Measurements from ENCODE around the gene ATG2A. TPM values are rescaled to one million over a fixed set of nuclear protein-coding genes. Genes with fewer than 3 reads are reported as not detected.

Gene ATG2A
- total and polyA plus RNA-seq, 9 of the 15 experiments (the other 6 are each of a cell fraction or from before 2014, with no cell fraction given) = 0.25 to 45.9 (median 5.2) TPM

GRCh38 chr11:64871492-64871891 lies 45.5 kb downstream of the ATG2A start:
- H2AFZ ChIP-seq (ENCODE audit: low read depth, low read length) = no peak overlapping the region
- BruUV-seq (replicated peaks) = no TSS peak
- 36% methylated on average over 3 of the region's 3 CpGs for WGBS (ENCODE audit: insufficient coverage, low coverage, missing lambda C conversion rate)
- no peaks in the 10 kb centered on the region; a peak in 1 of 5 replicates for H3K27me3 ChIP-seq (ENCODE audit: control insufficient read depth in 2 of 2, insufficient read depth in 2 of 2, low read length in 2 of 2)
- CTCF ChIA-PET (ENCODE audit: low intra/inter-chr PET ratio) = no interaction called here
- intact Hi-C loops (cut with micrococcal nuclease) (loop anchor here (2.0 kb wide), 1 partner anchor 17 kb away; no protein-coding TSS in a partner anchor), in situ Hi-C loops (cut with MboI) (no loop called here)
- peak overlapping the region; percentile 66; the same call in 2 of the 3 replicates for H3K27ac ChIP-seq (ENCODE audit: extremely low read depth, low read depth, low read length)
- peaks cover 40 to 62% of the 10 kb centered on the region in 2 experiments for H3K4me1 ChIP-seq (replicated peaks in 1 of 2; ENCODE audit: control insufficient read depth in 2 of 2, insufficient read depth in 2 of 2, low read length in 2 of 2)
- H3K9me1 ChIP-seq (ENCODE audit: control insufficient read depth, insufficient read depth, low read length) = no peaks in the 10 kb centered on the region
- peaks cover 69% of the 10 kb centered on the region; the same call in 2 of the 3 replicates for H3K36me3 ChIP-seq (ENCODE audit: control insufficient read depth, insufficient read depth, low read length)
- H3K4me3 ChIP-seq = no peak overlapping the region
- H3K9ac ChIP-seq (ENCODE audit: insufficient read depth in 1 of 2, low read depth in 2 of 2, low read length in 2 of 2) = peak overlapping the region in 1 of 2 experiments; percentile 86; a peak in 2 of 4 replicates
- H3K4me2 ChIP-seq (ENCODE audit: insufficient read depth, low read length) = peak overlapping the region; percentile 62
- peaks cover 15% of the 10 kb centered on the region; the same call in 1 of the 2 replicates for H4K20me1 ChIP-seq (replicated peaks; ENCODE audit: control insufficient read depth, insufficient read depth, low read length)
- DNase-seq (ENCODE audit: extremely low read depth in 1 of 4, low spot score in 3 of 4) (no peak), ATAC-seq (no peak; the same call in 2 of the 3 replicates), FAIRE-seq (no peak)
- POLR2A ChIA-PET = no interaction called here
- TF ChIP-seq CREBBP (IDR thresholded peaks at IDR 0.05; ENCODE audit: low read depth, low read length) = no peak
- TF ChIP-seq, protein P1, sequence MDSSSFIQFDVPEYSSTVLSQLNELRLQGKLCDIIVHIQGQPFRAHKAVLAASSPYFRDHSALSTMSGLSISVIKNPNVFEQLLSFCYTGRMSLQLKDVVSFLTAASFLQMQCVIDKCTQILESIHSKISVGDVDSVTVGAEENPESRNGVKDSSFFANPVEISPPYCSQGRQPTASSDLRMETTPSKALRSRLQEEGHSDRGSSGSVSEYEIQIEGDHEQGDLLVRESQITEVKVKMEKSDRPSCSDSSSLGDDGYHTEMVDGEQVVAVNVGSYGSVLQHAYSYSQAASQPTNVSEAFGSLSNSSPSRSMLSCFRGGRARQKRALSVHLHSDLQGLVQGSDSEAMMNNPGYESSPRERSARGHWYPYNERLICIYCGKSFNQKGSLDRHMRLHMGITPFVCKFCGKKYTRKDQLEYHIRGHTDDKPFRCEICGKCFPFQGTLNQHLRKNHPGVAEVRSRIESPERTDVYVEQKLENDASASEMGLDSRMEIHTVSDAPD (CRISPR knock-in tag; IDR thresholded peaks at IDR 0.05) = no peak
- TF ChIP-seq ZNF146 (CRISPR knock-in tag; IDR thresholded peaks at IDR 0.05; ENCODE audit: unreplicated experiment) = no peak
- no peak for TF ChIP-seq ZNF444 (CRISPR knock-in tag; IDR thresholded peaks at IDR 0.05)
- TF ChIP-seq, protein P2, sequence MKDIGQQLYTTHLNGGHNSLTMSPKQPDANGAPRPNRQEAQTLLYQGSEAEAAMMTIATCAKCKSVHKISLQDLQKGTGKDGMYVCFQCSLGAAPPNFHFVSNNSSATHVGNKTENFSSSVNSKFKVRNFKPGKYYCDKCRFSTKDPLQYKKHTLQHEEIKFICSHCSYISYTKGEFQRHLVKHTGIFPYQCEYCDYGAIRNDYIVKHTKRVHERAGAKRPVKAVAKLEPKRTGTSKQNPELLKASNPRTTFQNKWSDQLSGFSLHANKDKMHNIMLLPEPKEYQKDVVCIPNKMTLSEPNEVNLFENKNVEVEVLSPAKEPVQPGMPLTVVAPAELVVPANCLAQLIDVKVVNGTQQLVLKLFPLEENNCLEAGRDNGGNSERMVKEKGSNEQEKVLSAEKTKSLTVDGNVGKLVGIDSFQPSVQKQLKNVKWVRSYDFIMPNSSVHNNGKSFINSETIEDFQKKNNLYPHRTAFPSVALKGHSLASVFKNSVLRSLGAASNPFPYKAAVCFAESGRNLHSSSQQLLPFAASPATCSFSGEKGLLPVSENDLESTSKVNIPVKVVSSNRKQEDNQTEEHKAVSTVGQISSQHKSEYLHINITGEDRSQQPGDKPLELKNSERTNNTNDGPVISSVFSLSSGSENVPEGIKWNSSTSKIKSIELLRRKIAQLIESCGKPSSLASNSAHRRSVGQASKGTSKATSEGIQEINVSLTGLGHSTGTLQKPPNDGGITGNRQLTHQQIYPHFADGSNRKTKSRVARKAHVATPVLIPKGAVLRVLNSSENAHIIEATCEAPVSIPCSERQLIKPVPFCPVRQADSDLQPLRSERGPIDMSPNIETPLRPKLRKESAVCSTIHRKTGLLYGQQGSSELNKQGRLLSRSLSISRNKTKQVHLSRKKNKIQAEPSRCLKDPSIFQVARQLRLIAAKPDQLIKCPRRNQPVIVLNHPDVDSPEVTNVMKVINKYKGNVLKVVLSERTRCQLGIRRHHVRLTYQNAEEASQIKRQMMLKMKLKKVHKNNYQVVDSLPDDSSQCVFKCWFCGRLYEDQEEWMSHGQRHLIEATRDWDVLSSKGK (CRISPR knock-in tag; IDR thresholded peaks at IDR 0.05) = no peak
- TF ChIP-seq DPF2 (IDR thresholded peaks at IDR 0.05) = no peak
- TF ChIP-seq BACH1 (tag; IDR thresholded peaks at IDR 0.05) = no peak
- TF ChIP-seq DACH1 (IDR thresholded peaks at IDR 0.05; ENCODE audit: partially characterized antibody) = no peak
- TF ChIP-seq GTF3C2 (IDR thresholded peaks at IDR 0.05; ENCODE audit: borderline replicate concordance, extremely low read depth, insufficient read length) = no peak
- no peak for TF ChIP-seq NCOA1 (IDR thresholded peaks at IDR 0.05; ENCODE audit: low read depth)
- no peak for TF ChIP-seq WHSC1 (IDR thresholded peaks at IDR 0.05; ENCODE audit: low read length)
- no peaks in the 10 kb centered on the region for H3K9me3 ChIP-seq (replicated peaks; ENCODE audit: control insufficient read depth, insufficient read depth, low read depth, low read length)
- peaks cover 76% of the 10 kb centered on the region for H3K79me2 ChIP-seq (ENCODE audit: control insufficient read depth, insufficient read depth, low read length)

Data from K562 (cell line).